Karpas-422 (cell line): ENCODE results near the gene UNC79. TPM values are rescaled to one million over a fixed set of nuclear protein-coding genes. Genes with fewer than 3 reads are reported as not detected.

Experiments used
- DNase-seq: peaks from one replicate; pipeline ENCODE4 v3.0.0-alpha.2; 2015
- H2AFZ ChIP-seq: fragments of 200-600 bp; sonication (generic); 2 replicates; pipeline ENCODE4 v1.6.1; 2014; ENCODE audit warnings: antibody characterized with exemption, low read length, mixed read lengths
- H3K27ac ChIP-seq: fragments of 200-600 bp; sonication (generic); 2 replicates; pipeline ENCODE4 v1.5.1; 2014; ENCODE audit warnings: mild to moderate bottlenecking, low read length, moderate library complexity
- H3K27me3 ChIP-seq: fragments of 200-600 bp; sonication (generic); 2 replicates; pipeline ENCODE4 v1.6.1; 2014; ENCODE audit warnings: low read length, mixed read lengths
- H3K36me3 ChIP-seq: fragments of 200-600 bp; sonication (generic); 2 replicates; pipeline ENCODE4 v1.6.1; 2014; ENCODE audit warnings: low read length, mixed read lengths; ENCODE audit not compliant: insufficient read depth
- H3K4me1 ChIP-seq: fragments of 200-600 bp; sonication (generic); 2 replicates; pipeline ENCODE4 v1.6.1; 2014; ENCODE audit warnings: mild to moderate bottlenecking, low read length, mixed read lengths
- H3K4me2 ChIP-seq: fragments of 200-600 bp; sonication (generic); 2 replicates; pipeline ENCODE4 v1.6.1; 2014; ENCODE audit warnings: low read length, low read depth, mild to moderate bottlenecking; ENCODE audit not compliant: poor library complexity, severe bottlenecking
- H3K4me3 ChIP-seq: fragments of 200-600 bp; sonication (generic); 2 replicates; pipeline ENCODE4 v1.5.1; 2014; ENCODE audit warnings: mild to moderate bottlenecking, antibody characterized with exemption, low read length, mixed read lengths
- H3K79me2 ChIP-seq: fragments of 200-600 bp; sonication (generic); 2 replicates; pipeline ENCODE4 v1.6.1; 2014; ENCODE audit warnings: mild to moderate bottlenecking, low read length, mixed read lengths
- H3K9ac ChIP-seq: fragments of 200-600 bp; sonication (generic); 2 replicates; pipeline ENCODE4 v1.6.0; 2014; ENCODE audit warnings: low read length
- H3K9me2 ChIP-seq: fragments of 200-600 bp; sonication (generic), shearing (Covaris generic); replicated peaks from 2 replicates; pipeline ENCODE4 v1.6.0; 2014; ENCODE audit warnings: mild to moderate bottlenecking, low read length, moderate library complexity; ENCODE audit not compliant: insufficient read depth
- H3K9me3 ChIP-seq: fragments of 300-700, 200-600 bp; sonication (generic); 2 replicates; pipeline ENCODE4 v1.6.1; 2014; ENCODE audit warnings: low read length, mixed read lengths
- H4K20me1 ChIP-seq: fragments of 200-600 bp; sonication (generic); 2 replicates; pipeline ENCODE4 v1.6.1; 2014; ENCODE audit warnings: mild to moderate bottlenecking, antibody characterized with exemption, low read length, low read depth; ENCODE audit not compliant: insufficient read depth
- total RNA-seq: library from RNA; depleted of rRNA; stranded (reverse); fragments of >200 nt; shearing (Covaris generic); gene quantifications from 2 replicates; pipeline ENCODE4 v1.2.3, GENCODE V29; 2014; ENCODE audit warnings: low replicate concordance

The UNC79 gene
- total RNA-seq, 1 experiment from 2014 or later = 0.19 TPM

- H3K9me3 ChIP-seq = no peaks in the 10 kb centered on the region
- H3K27me3 ChIP-seq = no peaks in the 10 kb centered on the region
- no peak overlapping the region for H3K4me2 ChIP-seq
- no peaks in the 10 kb centered on the region for H3K9me2 ChIP-seq
- H3K79me2 ChIP-seq = no peaks in the 10 kb centered on the region
- H3K9ac ChIP-seq = no peak overlapping the region
- H4K20me1 ChIP-seq = no peaks in the 10 kb centered on the region
- H3K36me3 ChIP-seq = no peaks in the 10 kb centered on the region
- no peak overlapping the region for H2AFZ ChIP-seq
- no peak for DNase-seq
- no peak overlapping the region for H3K27ac ChIP-seq
- no peak overlapping the region for H3K4me3 ChIP-seq
- H3K4me1 ChIP-seq = no peaks in the 10 kb centered on the region
Observed at GRCh38 chr14:93732524-93732923, 301.8 kb downstream of the UNC79 start.

GRCh38 chr14:93733231-93733630 is 302.5 kb downstream of the UNC79 start:
- H3K4me2 ChIP-seq = no peak overlapping the region

GRCh38 chr14:93733631-93734030 is 302.9 kb downstream of the UNC79 start:
- Histone ChIP-seq H3K4me2 (no peak overlapping the region), H4K20me1 (no peaks in the 10 kb centered on the region)
- DNase-seq = no peak

More at GRCh38 chr14:93733231-93733630, 302.5 kb downstream of the UNC79 start:
- Histone ChIP-seq H3K9me2 (no peaks in the 10 kb centered on the region), H3K79me2 (no peaks in the 10 kb centered on the region), H3K4me1 (no peaks in the 10 kb centered on the region), H4K20me1 (no peaks in the 10 kb centered on the region), H3K4me3 (no peak overlapping the region), H2AFZ (no peak overlapping the region), H3K27me3 (no peaks in the 10 kb centered on the region), H3K27ac (no peak overlapping the region), H3K9me3 (no peaks in the 10 kb centered on the region), H3K9ac (no peak overlapping the region), H3K36me3 (no peaks in the 10 kb centered on the region)
- DNase-seq = peak; percentile 60

GRCh38 chr14:93734086-93734822 is 303.5 kb downstream of the UNC79 start:
- Histone ChIP-seq H3K36me3 (no peaks in the 10 kb centered on the region), H3K9ac (no peak overlapping the region), H3K4me2 (no peak overlapping the region), H2AFZ (no peak overlapping the region), H3K27ac (no peak overlapping the region), H3K4me3 (no peak overlapping the region), H3K9me2 (no peaks in the 10 kb centered on the region), H3K27me3 (no peaks in the 10 kb centered on the region), H3K79me2 (no peaks in the 10 kb centered on the region), H3K9me3 (no peaks in the 10 kb centered on the region), H4K20me1 (no peaks in the 10 kb centered on the region), H3K4me1 (no peaks in the 10 kb centered on the region)
- DNase-seq = peak; percentile 72

More at GRCh38 chr14:93733631-93734030, 302.9 kb downstream of the UNC79 start:
- Histone ChIP-seq H3K4me1 (no peaks in the 10 kb centered on the region), H3K27me3 (no peaks in the 10 kb centered on the region), H3K9ac (no peak overlapping the region), H2AFZ (no peak overlapping the region), H3K79me2 (no peaks in the 10 kb centered on the region), H3K9me2 (no peaks in the 10 kb centered on the region), H3K9me3 (no peaks in the 10 kb centered on the region), H3K4me3 (no peak overlapping the region), H3K36me3 (no peaks in the 10 kb centered on the region), H3K27ac (no peak overlapping the region)

GRCh38 chr14:93735206-93735605 is 304.5 kb downstream of the UNC79 start:
- Histone ChIP-seq H4K20me1 (no peaks in the 10 kb centered on the region), H3K4me2 (no peak overlapping the region), H2AFZ (no peak overlapping the region), H3K9me2 (no peaks in the 10 kb centered on the region), H3K27ac (no peak overlapping the region), H3K79me2 (no peaks in the 10 kb centered on the region), H3K4me1 (no peaks in the 10 kb centered on the region), H3K4me3 (no peak overlapping the region), H3K36me3 (no peaks in the 10 kb centered on the region), H3K27me3 (no peaks in the 10 kb centered on the region), H3K9ac (no peak overlapping the region), H3K9me3 (no peaks in the 10 kb centered on the region)
- no peak for DNase-seq

- H3K4me2 ChIP-seq = no peak overlapping the region
- H3K79me2 ChIP-seq = no peaks in the 10 kb centered on the region
- peak; percentile 76 for DNase-seq
- H3K9ac ChIP-seq = no peak overlapping the region
- H3K36me3 ChIP-seq = no peaks in the 10 kb centered on the region
- no peaks in the 10 kb centered on the region for H3K9me2 ChIP-seq
- no peak overlapping the region for H2AFZ ChIP-seq
- H3K4me3 ChIP-seq = no peak overlapping the region
- H3K9me3 ChIP-seq = no peaks in the 10 kb centered on the region
- H3K27me3 ChIP-seq = no peaks in the 10 kb centered on the region
- H4K20me1 ChIP-seq = no peaks in the 10 kb centered on the region
- H3K27ac ChIP-seq = no peak overlapping the region
- H3K4me1 ChIP-seq = peaks cover under 1% of the 10 kb centered on the region; the same call in 1 of the 2 replicates
Observed at GRCh38 chr14:93736378-93737014, 305.8 kb downstream of the UNC79 start.

- peaks cover 10% of the 10 kb centered on the region for H3K4me1 ChIP-seq
- no peak overlapping the region for H2AFZ ChIP-seq
- H3K9ac ChIP-seq = no peak overlapping the region
- no peaks in the 10 kb centered on the region for H3K9me3 ChIP-seq
- H3K79me2 ChIP-seq = no peaks in the 10 kb centered on the region
- no peak overlapping the region for H3K4me2 ChIP-seq
- H3K9me2 ChIP-seq = no peaks in the 10 kb centered on the region
- H4K20me1 ChIP-seq = no peaks in the 10 kb centered on the region
- no peak overlapping the region for H3K27ac ChIP-seq
- no peak overlapping the region for H3K4me3 ChIP-seq
- no peaks in the 10 kb centered on the region for H3K27me3 ChIP-seq
- DNase-seq = no peak
- no peaks in the 10 kb centered on the region for H3K36me3 ChIP-seq
Observed at GRCh38 chr14:93737634-93738033, 306.9 kb downstream of the UNC79 start.

- Histone ChIP-seq H3K79me2 (no peaks in the 10 kb centered on the region), H3K36me3 (no peaks in the 10 kb centered on the region), H3K9me3 (no peaks in the 10 kb centered on the region), H4K20me1 (no peaks in the 10 kb centered on the region), H2AFZ (no peak overlapping the region), H3K27me3 (no peaks in the 10 kb centered on the region), H3K4me1 (peaks cover 10% of the 10 kb centered on the region), H3K27ac (no peak overlapping the region), H3K9ac (no peak overlapping the region), H3K9me2 (no peaks in the 10 kb centered on the region), H3K4me3 (no peak overlapping the region), H3K4me2 (no peak overlapping the region)
- DNase-seq = peak; percentile 50
Observed at GRCh38 chr14:93741556-93742230, 311.0 kb downstream of the UNC79 start.
